ENCODE results near the gene PSPN. TPM values are rescaled to one million over a fixed set of nuclear protein-coding genes. Genes with fewer than 3 reads are reported as not detected.

Gene PSPN
- total and polyA plus RNA-seq, 2 donors (not counting 1 experiment from before 2014, with no cell fraction given) = 1.1 to 3.0 TPM

DNA sequence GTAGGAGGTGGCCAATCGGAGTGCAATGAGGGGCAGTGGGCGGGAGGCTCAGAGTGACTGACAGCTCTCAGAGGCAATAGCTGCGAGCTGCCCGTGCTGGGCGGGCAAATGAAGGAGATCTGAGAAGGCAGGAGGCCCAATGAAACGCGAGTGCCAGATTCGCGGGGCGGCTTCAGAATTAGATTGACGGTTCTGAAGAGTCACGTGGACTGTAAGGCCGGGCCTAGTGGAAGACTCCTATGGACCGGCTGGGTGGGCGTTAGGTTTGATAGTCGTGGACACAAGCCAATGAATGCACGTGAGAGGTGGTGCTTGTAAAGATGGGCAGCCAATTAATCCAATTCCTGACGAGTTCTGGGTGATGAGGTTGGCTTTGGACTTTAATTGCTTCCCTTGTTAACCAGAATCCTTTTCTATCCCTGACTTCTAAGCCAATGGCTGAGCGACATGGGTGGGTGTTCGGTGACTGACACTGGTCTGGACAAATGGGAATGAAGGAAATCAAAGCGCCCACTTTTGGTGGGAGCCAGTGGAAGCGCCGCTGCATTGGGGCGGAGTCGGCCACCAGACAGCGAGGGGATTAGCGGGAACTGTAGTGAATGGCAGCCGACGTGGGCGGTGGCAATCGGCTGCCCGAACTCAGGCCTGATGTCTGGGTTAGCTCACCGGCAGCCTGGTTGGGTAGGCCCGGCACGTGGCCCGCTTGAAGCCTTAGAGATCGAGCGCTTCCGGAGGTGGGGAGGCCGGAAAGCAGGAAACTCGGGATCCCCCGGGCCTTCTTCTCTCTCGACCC, 49.4 kb upstream of the PSPN start:
- Histone ChIP-seq H3K27me3 (replicated peaks in 1 of 4; ENCODE audit: control extremely low read depth in 1 of 4, control insufficient read depth in 3 of 4, insufficient read depth in 4 of 4, low read length in 3 of 4) (no peaks in the 10 kb centered on the region), H3K79me2 (ENCODE audit: control insufficient read depth, insufficient read depth, low read length) (peaks cover 38% of the 10 kb centered on the region), H3K4me3 (ENCODE audit: control extremely low read depth in 1 of 5, extremely low read depth in 1 of 5, insufficient read depth in 1 of 5, low read depth in 2 of 5, low read length in 4 of 5) (peak overlapping the region in 4 of 5 experiments; percentile 31 to 57 (median 45)), H2AFZ (ENCODE audit: insufficient read depth, low read depth, low read length, poor library complexity, severe bottlenecking) (peak overlapping the region; percentile 89), H3K9ac (ENCODE audit: low read length) (peak overlapping the region; percentile 58), H3K9me3 (ENCODE audit: control extremely low read depth in 1 of 3, control insufficient read depth in 2 of 3, insufficient read depth in 1 of 3, low read length in 2 of 3) (peaks cover 0 to 19% (median 0%) of the 10 kb centered on the region in 3 donors), H3K27ac (ENCODE audit: low read length in 2 of 2) (peak overlapping the region; percentile 84 to 93), H3K36me3 (replicated peaks in 1 of 2; ENCODE audit: control extremely low read depth in 1 of 2, control insufficient read depth in 1 of 2, extremely low read depth in 1 of 2, insufficient read depth in 2 of 2, low read length in 1 of 2) (peaks cover 0 to 24% of the 10 kb centered on the region in 2 experiments), H3K4me1 (ENCODE audit: control insufficient read depth in 2 of 2, insufficient read depth in 2 of 2, low read length in 2 of 2) (peaks cover 26 to 35% of the 10 kb centered on the region in 2 donors), H4K20me1 (ENCODE audit: control insufficient read depth, insufficient read depth, low read length, poor library complexity, severe bottlenecking) (peaks cover 40% of the 10 kb centered on the region), H3K4me2 (replicated peaks; ENCODE audit: low read depth, low read length, poor library complexity, severe bottlenecking) (peak overlapping the region; percentile 74)
- no peak for TF ChIP-seq EZH2 (IDR thresholded peaks at IDR 0.05; ENCODE audit: borderline replicate concordance, insufficient read depth, low read depth, low read length, poor library complexity, severe bottlenecking)
- TF ChIP-seq, protein P1, sequence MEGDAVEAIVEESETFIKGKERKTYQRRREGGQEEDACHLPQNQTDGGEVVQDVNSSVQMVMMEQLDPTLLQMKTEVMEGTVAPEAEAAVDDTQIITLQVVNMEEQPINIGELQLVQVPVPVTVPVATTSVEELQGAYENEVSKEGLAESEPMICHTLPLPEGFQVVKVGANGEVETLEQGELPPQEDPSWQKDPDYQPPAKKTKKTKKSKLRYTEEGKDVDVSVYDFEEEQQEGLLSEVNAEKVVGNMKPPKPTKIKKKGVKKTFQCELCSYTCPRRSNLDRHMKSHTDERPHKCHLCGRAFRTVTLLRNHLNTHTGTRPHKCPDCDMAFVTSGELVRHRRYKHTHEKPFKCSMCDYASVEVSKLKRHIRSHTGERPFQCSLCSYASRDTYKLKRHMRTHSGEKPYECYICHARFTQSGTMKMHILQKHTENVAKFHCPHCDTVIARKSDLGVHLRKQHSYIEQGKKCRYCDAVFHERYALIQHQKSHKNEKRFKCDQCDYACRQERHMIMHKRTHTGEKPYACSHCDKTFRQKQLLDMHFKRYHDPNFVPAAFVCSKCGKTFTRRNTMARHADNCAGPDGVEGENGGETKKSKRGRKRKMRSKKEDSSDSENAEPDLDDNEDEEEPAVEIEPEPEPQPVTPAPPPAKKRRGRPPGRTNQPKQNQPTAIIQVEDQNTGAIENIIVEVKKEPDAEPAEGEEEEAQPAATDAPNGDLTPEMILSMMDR (IDR thresholded peaks at IDR 0.05) = no peak
- peak; percentile 82 for ATAC-seq (ENCODE audit: low read depth)
- intact Hi-C loops (cut with micrococcal nuclease) = loop anchor here (1.0 to 2.0 kb wide), 7 partner anchors 32 to 314 kb away; partner anchors contain the start of genes CLPP, GTF2F1, RFX2 and TUBB4A
- H3K4me1 Mint-ChIP-seq = peaks cover 35% of the 10 kb centered on the region
- no peaks in the 10 kb centered on the region for H3K27me3 Mint-ChIP-seq
- 8% methylated on average over 43 of the region's 43 CpGs for WGBS (ENCODE audit: insufficient coverage)
- peak overlapping the region; percentile 94 for H3K27ac Mint-ChIP-seq
- POLR2A ChIA-PET = interaction anchor here (0.6 to 2.9 kb wide), 8 partner anchors 32 to 398 kb away, joined by 3 to 15 read pairs (median 8); partner anchors contain the start of genes ALKBH7, CLPP, GTF2F1 and SLC25A23
- H3K9me3 Mint-ChIP-seq (ENCODE audit: insufficient read depth) = no peaks in the 10 kb centered on the region
- peak overlapping the region; percentile 82 for H3K4me3 Mint-ChIP-seq
- CTCF ChIA-PET = interaction anchor here (0.9 to 2.0 kb wide), 3 partner anchors 34 to 438 kb away, joined by 3 to 6 read pairs (median 6); partner anchors contain the start of gene SLC25A23
- DNase-seq = peak; percentile 100

All from B cell (primary cell).